GM18502 (cell line): ENCODE data around the gene KLHDC4.
A peak's percentile ranks its signal among the peaks of the same experiment; 100 is the strongest.
"Not testable (repeated sequence)": the region's sequence is repeated elsewhere in the genome, so short reads cannot be mapped to it uniquely, and the experiment has no call there.

Experiments used
- ATAC-seq: cut with Tn5 transposase; IDR thresholded peaks from one replicate; pipeline ENCODE4 v1.9.1; 2021; ENCODE audit warnings: mild to moderate bottlenecking; ENCODE audit not compliant: unreplicated experiment, poor library complexity

KLHDC4 gene

DNA sequence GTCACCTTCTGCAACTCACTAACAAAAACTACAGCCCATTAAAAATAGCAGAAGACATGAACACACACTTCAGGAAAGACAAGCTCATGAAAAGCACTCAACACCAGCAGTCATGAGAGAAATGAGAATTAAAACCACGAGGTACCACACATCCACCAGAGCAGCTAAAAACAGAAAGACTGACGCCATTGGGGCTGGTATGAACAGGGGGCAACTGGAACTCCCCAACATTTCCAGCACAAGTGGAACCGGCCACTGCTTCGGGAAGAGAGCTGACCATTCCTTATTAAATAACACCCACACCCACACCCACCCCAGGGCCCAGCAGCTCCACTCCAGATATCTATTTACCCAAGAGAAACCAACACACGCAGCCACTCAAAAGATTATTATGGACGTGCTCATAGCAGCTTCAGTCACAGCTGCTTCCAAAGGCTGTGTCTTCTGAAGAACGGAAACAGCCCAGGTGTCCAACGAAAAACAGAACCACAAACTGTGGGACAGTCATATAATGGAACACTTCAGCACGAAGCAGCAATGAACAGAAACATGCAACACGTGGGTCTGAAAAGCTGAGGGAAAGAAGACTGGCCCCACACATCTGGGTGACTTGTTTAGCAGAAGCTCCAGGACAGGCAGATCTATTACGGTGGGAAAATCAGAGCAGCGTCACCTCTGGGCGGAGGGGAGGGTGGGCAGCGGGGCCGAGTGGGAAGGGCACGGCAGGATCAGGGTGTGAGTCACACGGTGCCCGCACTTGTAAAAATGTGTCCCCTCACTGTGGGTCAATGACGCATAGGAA lies 41.1 kb downstream of the KLHDC4 start:
- ATAC-seq = no peak

DNA sequence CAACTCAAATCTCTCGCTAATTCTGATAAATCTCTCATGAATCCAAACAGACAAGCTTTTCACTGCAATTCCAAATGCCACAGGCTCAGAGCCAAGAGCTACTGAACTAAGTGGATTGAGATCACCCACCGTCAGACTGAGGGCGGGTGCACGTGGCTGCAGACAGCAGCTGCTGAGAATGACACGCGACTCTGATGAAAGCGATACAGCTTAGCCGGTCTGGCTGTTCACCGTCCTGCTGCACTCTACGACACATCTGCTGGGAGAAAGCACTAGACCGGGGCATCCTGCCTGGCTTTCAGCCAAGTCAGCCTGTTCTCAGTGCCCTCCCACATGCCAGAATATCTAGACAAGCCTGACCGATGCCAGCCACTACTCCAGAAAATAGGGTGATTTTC lies 42.6 kb downstream of the KLHDC4 start:
- peak; percentile 59 for ATAC-seq

DNA sequence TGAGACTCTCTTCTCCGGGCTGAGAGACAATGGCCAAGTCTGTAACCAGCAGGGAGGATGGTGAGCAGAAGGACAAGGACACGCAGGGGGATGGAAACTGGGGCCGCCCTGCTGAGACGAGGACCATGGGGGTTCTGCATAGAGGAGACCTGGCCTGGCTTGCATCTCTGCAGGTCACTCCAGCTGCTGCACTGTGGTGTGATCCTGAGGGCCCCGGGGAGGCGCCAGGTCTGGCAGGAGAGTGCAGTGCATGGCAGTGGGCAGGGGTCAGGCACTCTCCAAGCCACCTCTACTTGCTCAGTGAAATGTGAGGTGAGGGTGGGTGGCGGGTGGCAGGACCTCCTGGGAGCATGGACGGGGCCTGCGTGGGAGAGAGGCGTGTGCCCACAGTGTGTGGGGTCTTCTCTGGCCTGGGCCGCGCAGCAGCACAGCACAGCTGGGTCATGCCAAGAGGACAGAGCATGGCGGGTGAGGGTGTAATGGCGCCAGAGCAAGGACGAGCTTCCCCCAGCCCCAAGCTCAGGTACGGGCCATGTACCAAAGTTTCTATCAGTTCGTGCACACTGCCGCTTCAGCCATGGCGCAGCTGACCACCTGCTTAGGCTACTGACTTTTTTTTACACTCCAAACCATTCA lies 43.1 kb downstream of the KLHDC4 start:
- no peak for ATAC-seq

DNA sequence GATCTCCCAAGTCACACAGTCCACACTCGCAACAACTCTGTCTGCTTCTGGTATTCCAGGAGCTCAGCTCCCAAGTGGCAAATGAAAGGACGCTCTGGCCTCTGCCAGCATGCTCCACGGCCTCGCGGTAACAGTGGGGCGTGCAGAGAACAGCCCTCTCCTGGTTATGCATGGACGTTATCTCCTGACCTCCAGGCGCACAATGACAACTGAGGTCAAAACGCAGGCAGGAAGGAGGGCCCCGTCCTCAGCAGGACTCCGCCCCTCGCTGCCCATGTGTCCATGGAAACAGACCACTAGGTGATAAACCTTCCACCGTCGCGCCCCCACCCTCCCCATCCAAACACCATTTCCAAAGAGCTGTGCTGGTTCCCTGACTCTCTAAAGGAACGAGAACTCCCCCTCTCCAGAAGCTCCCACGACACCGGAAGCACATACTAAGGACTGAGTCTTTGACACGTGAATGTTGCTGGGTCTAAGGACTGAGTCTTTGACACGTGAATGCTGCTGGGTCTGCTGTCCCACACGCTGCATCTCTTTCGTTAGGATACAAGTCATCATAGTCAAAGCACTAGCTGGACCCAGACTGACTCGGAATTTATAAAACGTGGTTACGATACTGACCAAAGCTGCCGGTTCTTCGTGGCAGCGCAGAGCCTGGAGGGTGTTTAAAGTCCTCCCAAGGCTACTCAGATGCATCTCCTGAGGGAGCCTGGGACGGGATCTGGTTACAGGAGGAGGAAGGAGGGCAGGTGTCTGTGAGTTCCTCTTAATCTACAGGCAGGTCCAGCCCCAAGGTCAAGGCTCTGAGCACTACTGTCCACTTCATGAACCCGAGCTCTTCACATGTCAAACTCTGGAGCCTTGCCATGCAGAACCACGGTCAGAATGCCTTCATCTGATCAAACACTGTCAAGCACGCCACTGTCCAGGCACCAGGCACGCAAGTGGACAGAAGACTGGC lies 43.9 kb downstream of the KLHDC4 start:
- ATAC-seq = no peak

DNA sequence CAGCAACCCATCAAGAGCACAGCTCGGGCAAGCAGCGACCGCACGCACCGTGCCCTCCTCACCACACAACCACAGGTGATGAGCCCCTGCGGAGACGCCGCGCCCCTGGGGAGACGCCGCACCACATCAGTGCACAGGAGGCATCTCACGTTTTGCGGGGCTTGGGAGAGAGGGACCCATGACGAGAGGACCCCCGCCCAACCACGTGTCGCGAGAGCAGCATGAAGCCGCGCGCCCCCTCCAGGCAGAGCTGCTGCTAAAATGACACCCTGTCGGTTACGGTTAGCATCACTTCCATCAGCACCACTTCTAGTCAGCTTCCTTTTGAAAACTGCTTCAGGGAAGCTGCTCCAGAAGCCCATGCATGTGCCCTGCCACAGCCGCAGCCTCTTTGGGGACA lies 45.3 kb downstream of the KLHDC4 start:
- no peak for ATAC-seq

DNA sequence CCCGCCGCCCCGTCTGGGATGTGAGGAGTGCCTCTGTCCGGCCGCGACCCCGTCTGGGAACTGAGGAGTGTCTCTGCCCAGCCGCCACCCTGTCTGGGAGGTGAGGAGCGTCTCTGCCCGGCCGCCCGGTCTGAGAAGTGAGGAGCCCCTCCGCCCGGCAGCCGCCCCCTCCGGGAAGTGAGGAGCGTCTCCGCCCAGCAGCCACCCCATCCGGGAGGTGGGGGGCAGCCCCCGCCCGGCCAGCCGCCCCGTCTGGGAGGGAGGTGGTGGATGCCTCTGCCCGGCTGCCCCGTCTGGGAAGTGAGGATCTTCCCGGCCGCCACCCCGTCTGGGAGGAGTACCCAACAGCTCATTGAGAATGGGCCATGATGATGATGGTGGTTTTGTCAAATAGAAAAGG lies 47.0 kb downstream of the KLHDC4 start:
- ATAC-seq = not testable (repeated sequence)

DNA sequence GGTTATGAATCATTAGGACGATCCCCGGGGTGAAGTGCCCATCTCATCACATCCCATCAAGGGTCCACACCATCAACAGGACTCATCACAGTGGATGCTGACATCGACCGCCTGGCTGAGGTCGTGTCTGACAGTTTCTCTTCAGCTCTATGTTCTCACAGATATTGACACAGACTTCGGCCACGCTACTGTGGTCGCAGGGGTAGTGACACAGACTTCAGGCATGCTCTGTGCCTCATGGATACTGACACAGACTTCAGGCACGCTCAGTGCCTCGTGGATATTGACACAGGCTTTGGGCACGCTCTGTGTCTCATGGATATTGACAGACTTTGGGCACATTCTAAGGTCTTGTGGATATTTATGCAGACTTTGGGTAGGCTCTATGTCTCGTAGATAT lies 50.1 kb downstream of the KLHDC4 start:
- no peak for ATAC-seq

DNA sequence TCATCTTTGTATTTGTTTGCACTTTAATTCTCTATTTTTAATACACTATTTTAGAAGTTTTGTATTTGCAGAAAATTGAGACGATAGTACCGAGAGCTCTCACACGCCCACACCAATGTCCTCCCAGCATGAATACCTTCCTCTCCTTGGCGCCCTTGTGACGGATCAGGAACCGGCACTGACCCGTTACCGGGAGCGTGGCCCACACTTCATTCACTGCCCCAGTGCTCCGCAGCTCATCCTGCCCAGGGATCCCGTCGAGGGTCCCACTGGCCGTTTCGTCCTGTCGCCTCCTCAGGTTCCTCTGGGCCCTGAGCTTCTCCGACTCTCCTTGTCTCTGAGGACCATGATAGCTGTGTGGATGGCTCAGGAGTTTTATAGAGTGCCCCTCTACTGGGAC lies 50.6 kb downstream of the KLHDC4 start:
- ATAC-seq = no peak

DNA sequence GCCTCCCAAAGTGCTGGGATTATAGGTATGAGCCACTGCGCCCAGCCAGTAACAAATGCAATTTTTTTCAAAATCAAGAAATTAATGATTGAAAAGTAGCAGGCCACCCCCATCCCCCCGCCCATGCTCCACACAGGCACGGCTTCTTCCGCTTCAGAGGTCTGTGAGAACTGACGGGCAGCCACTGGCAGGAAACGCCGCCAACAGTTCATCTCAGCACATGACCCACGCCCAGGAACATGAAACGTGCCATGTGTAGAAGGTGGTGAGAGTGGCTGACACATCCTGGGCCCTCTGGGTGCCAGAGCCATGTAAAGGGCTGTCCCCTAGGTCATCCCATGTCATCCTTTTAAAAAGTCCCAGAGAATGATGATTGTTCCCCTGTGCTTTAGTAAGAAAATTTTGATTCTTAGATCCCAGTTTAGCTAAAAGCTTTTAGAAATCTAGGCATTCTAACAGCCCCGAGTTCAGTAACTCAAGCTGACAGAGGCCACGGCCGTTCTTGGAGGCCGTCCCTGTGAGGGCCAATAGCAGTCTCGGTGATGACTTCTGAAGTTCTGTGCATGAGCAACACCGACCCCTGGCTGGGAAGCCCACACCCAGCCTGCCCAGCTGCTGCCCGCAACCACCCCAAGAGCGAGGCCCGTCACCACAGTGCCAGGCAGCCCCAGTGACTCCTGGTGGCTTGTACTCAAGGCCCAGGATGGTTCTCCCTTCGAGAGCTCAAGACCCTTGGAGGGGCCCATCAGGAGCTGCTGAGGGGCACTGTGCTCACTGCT lies 52.1 kb downstream of the KLHDC4 start:
- no peak for ATAC-seq

DNA sequence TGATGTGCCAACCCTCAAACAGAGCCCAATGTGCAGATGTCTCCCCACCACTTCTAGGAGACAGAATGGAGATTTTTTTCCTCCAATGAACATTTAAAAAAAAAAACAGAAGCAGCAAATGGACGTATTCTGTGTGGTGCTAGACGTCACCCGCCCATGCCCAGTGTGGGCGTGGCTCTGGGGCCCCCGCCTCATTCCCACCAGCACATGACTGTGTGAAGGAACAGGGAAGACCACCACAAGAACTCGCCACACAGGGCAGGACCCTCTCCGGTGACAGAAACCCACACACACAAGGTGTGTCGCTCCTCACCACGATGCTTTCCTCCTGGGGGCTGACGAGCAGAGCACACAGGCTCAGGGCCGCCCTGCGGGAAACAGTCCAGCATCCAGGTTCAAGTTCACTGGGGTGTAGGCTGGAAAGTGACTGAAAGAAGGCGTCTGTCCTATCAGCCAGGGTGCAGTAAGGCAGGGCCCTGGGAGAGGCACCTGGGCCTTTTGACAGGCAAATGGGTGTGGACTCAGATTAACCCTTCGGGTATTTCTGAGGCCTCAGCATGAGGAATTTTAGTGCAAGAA lies 53.5 kb downstream of the KLHDC4 start:
- ATAC-seq = no peak

DNA sequence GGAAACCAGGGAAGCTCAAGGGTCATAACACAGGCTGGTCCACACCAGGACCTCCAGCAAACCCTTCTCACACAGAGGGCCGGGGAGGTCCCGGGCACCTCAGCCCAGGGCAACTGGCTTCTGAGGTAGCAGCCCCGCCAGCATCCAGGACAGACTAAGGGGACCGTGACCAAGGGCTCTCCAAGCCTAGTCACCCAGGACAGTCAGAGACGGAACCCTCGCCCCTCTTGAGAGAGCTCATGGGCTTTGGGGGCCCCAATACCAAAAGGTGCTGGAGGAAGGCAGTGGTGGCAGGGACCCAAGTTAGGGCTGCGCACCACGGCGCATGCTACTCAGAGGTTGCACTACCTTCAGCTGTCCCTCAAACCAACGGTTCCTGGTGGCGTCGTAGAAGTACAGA lies 54.9 kb downstream of the KLHDC4 start:
- no peak for ATAC-seq

DNA sequence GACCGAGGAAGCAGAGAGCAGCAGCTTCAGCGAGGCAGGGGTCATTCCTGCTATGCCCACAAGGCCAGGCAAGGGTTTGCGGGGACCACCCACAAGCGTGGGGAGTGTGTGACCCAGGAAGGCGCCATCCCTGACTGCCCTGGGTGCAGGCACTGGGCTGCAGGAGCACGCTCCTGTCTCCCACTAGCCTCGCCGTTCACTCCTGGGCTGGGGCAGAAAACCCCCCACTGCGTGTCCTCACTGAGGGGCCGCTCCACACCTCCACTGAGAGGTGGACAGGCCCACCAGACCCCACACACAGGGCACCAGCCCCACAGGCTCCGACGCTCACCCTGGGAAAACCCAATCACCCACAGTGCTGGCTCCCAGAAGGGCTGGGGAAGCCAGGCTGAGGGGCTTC lies 56.1 kb downstream of the KLHDC4 start:
- ATAC-seq = no peak

DNA sequence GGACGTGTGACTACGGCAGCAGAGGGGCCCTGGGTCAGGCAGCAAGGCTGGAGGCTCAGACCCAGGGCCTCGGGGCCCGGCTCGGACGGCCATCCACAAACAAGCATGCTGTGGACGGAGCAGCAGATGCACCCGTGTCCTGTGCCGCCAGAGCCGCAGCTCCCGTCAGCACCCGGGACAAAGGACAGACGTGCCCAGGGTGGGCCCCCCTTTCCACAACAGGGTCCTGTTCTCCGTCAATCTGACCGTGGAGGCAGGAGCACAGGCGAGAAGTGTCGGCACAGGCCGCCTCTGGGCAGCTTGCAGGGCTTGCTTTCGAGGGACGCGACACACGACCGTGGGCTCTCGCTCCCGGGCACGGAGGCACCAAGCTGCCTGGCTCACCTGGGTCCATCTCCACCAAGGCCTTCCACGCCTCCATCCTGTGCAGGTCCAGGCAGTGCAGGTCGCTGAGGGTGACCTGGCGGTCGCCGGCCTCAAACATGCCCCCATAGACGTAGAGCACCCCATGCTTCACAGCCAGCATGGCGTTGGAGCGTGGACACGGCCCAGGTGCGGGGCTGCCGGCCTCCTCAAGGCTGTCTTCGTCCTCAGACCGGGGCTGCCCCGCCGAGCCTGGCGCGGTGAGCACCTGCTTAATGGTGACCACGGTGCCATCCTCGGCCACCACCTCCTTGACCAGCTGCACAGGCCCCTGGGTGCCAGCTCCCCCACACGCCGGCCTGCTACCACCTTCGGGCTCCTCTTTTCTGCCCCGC lies 56.7 kb downstream of the KLHDC4 start:
- no peak for ATAC-seq

DNA sequence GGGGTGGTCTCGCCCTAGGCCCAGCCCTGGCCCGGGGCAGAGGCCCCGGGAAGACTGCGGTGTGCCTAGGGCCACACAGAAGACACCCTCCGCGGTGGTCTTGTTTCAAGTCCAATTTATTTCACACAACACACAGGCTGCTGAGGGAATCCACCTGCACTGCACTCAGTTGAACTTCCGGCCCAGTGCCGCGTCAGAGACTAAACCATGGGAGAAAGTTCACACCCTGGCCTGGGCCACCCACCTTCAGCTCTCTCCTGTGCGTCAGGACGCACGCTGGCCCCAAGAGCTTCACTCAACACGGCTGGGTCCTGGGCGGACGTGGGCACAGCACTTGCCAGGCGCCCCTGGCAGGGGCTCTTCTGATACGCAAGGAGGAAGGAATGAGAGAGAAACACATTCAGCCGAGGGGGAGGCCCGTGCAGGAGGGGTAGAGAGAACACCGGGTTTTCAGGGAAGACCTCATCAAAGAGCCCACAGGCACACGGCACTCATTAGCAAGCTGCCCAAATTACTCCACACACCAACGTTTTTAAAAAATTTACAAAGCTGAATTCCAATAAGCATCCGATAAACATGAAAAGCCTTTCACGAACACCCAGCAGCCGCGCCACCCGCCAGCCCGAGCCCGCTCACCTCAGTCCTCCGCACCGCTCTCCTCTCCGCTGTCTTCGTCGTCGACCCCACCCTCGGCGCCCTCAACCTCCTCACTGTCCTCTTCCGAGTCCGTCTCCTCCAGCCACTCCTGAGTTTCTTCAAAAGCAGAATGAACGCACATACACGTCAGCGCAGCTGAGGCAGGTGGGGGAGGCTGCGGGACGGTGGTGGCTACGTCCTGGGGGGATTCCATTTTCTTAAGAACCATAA lies 57.8 kb downstream of the KLHDC4 start:
- no peak for ATAC-seq

DNA sequence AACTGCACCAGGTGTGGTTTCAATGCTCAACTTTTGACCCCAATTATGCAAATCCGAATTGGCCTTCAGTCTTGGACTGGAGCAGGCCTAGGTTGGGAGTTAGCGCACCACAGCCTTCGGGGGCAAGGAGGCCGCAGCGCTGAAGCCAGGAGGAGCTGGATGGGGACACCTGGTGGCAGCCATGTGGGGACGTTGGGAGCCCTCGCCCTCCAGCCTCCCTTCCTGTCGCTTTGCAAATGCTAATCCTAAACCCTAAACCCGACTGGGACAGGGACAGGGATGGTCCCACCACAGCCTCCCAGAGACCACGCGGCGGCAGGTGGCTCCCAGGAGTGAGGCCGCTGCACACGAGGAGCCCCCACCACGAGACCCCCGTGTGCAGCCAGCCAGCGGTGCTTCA lies 58.7 kb downstream of the KLHDC4 start:
- no peak for ATAC-seq

DNA sequence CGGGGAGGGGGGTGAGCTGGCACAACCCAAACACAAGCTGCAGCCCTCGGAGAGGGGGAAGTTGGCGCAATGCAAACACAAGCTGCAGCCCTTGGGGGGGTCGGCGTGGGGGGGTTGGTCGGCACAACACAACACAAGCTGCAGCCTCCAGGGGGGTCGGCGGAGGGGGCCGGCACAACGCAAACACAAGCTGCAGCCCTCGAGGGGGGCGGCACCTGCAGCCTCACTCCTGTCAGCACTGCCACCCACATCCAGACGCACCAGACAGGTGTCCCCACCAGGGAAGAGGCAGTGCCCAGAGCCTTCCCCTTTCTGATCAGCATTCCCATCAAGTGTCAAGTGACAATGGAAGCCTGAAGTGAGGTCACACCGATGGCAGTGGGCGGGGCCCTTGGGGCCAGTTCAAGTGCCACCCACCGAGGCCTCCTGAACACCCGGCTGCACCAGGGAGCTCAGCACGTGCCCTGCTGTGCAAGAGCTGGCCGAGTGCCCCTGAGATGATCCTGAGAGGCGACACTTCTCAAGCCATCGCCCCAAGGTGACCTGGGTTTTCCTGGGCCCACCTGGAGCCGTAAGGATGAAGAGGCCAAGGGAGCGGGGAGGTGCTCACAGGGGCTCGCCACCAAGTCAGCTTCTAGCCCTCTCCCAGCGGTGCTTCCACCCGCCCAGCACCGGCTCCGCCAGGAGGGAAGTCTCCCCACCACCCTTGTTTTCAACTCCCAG lies 59.3 kb downstream of the KLHDC4 start:
- ATAC-seq = no peak

DNA sequence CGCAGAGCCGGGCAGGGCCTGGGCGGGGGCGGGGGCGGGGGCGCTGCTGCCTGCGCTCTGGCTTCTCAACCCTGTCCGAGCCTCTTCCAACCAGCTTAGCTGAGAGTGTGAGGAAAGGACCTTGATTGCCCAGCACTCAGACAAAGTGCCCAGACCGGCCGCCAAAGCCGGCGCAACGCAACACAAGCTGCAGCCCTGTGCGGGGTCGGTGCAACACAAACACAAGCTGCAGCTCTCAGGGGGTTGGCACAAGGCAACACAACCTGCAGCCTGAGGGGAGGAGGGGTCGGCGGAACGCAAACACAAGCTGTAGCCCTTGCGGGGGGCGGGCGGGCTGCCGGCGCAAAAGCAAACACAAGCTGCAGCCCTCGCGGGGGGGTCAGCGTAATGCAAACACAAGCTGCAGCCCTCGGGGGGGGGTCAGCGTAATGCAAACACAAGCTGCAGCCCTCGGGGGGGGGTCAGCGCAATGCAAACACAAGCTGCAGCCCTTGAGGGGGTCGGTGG lies 60.0 kb downstream of the KLHDC4 start:
- no peak for ATAC-seq
